SJSA1 (cell line): ENCODE data around the gene FRG2C. TPM values are rescaled to one million over a fixed set of nuclear protein-coding genes. Genes with fewer than 3 reads are reported as not detected.

Source experiments
- DNase-seq, 2 experiments: peaks; one replicate each; pipeline ENCODE4 v3.0.0-alpha.2; 2015 to 2020; ENCODE audit warnings: low spot score in 2 of 2, low read depth in 1 of 2
- H3K27ac ChIP-seq: fragments of 250-450 bp; sonication (Bioruptor Pico); 2 replicates; pipeline ENCODE4 v1.5.1; 2020; ENCODE audit warnings: mild to moderate bottlenecking, moderate library complexity
- H3K27me3 ChIP-seq: fragments of 250-450 bp; sonication (Bioruptor Pico); replicated peaks from 2 replicates; pipeline ENCODE4 v1.5.1; 2020; ENCODE audit warnings: mild to moderate bottlenecking, moderate library complexity
- H3K36me3 ChIP-seq: fragments of 250-450 bp; sonication (Bioruptor Pico); 2 replicates; pipeline ENCODE4 v1.5.1; 2020; ENCODE audit warnings: mild to moderate bottlenecking
- H3K4me1 ChIP-seq: fragments of 250-450 bp; sonication (Bioruptor Pico); replicated peaks from 2 replicates; pipeline ENCODE4 v1.6.1; 2021; ENCODE audit warnings: mild to moderate bottlenecking
- H3K4me3 ChIP-seq: fragments of 250-450 bp; sonication (Bioruptor Pico); 2 replicates; pipeline ENCODE4 v1.5.1; 2020; ENCODE audit warnings: mild to moderate bottlenecking
- H3K9me3 ChIP-seq: fragments of 250-450 bp; sonication (Bioruptor Pico); replicated peaks from 2 replicates; pipeline ENCODE4 v1.5.1; 2020; ENCODE audit warnings: mild to moderate bottlenecking
- total RNA-seq: library from RNA; depleted of rRNA; stranded (reverse); fragments of >200 nt; shearing (Covaris generic); gene quantifications from 2 replicates; pipeline ENCODE4 v1.2.3, GENCODE V29; 2014; rRNA removed

The FRG2C gene
- total RNA-seq, 1 experiment from 2014 or later: not detected

DNA sequence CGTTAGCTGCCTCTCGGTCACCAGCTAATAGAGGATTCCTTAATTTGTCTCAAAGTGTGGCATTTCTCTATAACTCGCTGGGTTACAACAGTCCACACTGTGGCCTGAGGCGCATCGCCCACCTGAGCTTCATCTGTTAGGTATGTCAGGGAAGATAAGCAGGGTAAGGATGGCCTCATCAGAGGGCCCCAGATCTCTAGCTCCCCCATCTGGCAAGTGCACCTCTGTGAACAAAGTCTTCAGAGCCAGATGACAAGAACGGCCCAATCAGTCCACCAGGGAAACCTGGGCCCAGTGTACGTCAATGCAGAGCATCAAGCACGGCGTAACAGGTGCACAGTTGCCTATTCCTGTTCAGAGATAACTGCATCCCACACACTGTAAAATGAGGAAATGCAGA is 23.2 kb downstream of the FRG2C start:
- no peak for DNase-seq
- Histone ChIP-seq H3K27ac (no peak overlapping the region), H3K27me3 (no peaks in the 10 kb centered on the region), H3K4me3 (no peak overlapping the region), H3K9me3 (no peaks in the 10 kb centered on the region), H3K4me1 (no peaks in the 10 kb centered on the region), H3K36me3 (no peaks in the 10 kb centered on the region)

DNA sequence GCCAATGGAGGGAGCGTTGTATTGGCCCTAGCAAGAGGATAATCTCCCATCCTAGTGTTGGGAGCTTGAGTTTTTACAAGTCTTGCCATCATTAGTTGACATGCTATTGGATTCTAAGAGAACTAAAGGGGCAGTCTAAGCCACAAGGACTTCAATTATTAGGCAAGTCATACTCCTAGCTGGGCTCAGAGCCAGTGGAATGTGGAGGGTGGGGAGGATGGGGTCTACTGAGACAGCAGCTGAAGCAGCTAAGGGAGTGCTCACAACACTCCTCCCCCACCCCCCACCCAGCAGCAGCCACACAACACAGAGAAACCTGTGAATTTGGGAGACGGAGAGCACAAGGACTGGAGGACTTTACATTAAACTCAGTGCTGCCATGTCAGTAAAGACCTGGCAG is 27.9 kb downstream of the FRG2C start:
- Histone ChIP-seq H3K27me3 (no peaks in the 10 kb centered on the region), H3K4me1 (no peaks in the 10 kb centered on the region), H3K4me3 (no peak overlapping the region), H3K27ac (no peak overlapping the region), H3K9me3 (no peaks in the 10 kb centered on the region), H3K36me3 (no peaks in the 10 kb centered on the region)
- DNase-seq: no peak

Other genes starting within 250 kb of the FRG2C start
- 1.5 and 2.8 TPM in 2 replicates for gene ZNF717, start 121.2 kb downstream of the FRG2C start, total RNA-seq